Measurements from ENCODE around the gene ATP8A2.

Gene ATP8A2

DNA sequence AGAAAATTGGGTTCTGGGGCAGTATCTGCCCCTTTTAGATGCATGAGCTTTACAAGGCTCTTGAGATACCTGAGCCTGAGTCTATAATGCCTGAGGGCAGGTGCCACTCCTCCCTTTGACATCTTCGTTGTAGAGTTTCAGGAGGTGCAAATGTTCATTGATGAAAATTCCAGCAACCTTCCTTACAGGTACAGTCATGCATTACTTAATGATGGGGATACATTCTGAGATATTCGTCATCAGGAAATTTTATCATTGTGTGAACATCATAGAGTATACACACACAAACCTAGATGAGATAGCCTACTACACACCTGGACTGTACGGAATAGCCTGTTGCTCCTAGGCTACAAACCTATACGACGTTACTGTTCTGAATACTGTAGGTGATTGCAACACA is 370.0 kb downstream of the ATP8A2 start:
- Histone ChIP-seq H3K4me1 (ENCODE audit: control insufficient read depth, insufficient read depth, low read length) (no peaks in the 10 kb centered on the region), H3K9me3 (ENCODE audit: control insufficient read depth, insufficient read depth, low read length) (no peaks in the 10 kb centered on the region), H3K36me3 (ENCODE audit: control insufficient read depth, insufficient read depth, low read length) (no peaks in the 10 kb centered on the region), H3K4me3 (ENCODE audit: low read depth, low read length) (no peak overlapping the region), H3K9ac (ENCODE audit: low read depth, low read length) (no peak overlapping the region), H3K27me3 (ENCODE audit: control insufficient read depth, insufficient read depth, low read length) (no peaks in the 10 kb centered on the region)

DNA sequence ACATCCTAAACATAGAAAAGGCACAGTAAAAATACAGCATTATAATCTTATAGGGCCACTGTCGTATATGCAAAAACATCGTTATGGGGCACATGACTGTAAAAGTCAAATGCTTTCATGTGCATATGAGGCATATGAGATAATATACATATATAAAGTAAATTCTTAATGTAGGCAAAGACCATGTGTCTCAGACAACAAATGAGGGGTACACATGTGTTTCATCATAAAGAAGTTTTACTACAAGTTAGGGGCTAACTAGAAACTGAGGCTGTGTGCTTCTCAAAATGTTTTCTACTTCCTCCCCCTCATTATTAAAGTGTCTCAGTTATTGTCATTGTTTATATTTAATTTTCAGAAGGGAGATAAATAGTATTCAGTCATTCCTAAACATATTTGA is 370.4 kb downstream of the ATP8A2 start:
- no peaks in the 10 kb centered on the region for H3K4me1 ChIP-seq (ENCODE audit: control insufficient read depth, insufficient read depth, low read length)
- H3K4me3 ChIP-seq (ENCODE audit: low read depth, low read length) = no peak overlapping the region
- no peak overlapping the region for H3K9ac ChIP-seq (ENCODE audit: low read depth, low read length)
- H3K27me3 ChIP-seq (ENCODE audit: control insufficient read depth, insufficient read depth, low read length) = no peaks in the 10 kb centered on the region
- no peaks in the 10 kb centered on the region for H3K36me3 ChIP-seq (ENCODE audit: control insufficient read depth, insufficient read depth, low read length)
- H3K9me3 ChIP-seq (ENCODE audit: control insufficient read depth, insufficient read depth, low read length) = no peaks in the 10 kb centered on the region

DNA sequence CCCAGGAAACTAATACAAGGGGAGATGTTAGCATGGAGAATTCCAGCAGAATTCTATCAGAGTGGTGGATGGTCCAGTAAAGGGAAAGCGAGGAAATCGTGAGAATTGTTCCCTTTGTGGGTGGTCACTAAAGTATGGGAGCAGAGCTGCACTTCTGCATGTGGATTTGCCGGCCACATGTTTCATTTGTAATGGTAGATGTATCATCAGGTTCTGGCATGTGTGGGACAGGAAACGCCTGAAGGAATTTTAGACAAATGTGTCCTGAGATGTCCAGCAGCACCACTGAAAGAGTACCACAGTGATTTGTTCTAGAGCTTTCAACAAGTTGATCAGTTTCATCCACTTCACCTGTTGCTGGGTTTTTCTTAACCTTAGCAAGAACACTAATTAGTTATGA is 371.6 kb downstream of the ATP8A2 start:
- Histone ChIP-seq H3K27me3 (ENCODE audit: control insufficient read depth, insufficient read depth, low read length) (no peaks in the 10 kb centered on the region), H3K4me3 (ENCODE audit: low read depth, low read length) (no peak overlapping the region), H3K36me3 (ENCODE audit: control insufficient read depth, insufficient read depth, low read length) (no peaks in the 10 kb centered on the region), H3K4me1 (ENCODE audit: control insufficient read depth, insufficient read depth, low read length) (no peaks in the 10 kb centered on the region), H3K9me3 (ENCODE audit: control insufficient read depth, insufficient read depth, low read length) (no peaks in the 10 kb centered on the region), H3K9ac (ENCODE audit: low read depth, low read length) (no peak overlapping the region)

DNA sequence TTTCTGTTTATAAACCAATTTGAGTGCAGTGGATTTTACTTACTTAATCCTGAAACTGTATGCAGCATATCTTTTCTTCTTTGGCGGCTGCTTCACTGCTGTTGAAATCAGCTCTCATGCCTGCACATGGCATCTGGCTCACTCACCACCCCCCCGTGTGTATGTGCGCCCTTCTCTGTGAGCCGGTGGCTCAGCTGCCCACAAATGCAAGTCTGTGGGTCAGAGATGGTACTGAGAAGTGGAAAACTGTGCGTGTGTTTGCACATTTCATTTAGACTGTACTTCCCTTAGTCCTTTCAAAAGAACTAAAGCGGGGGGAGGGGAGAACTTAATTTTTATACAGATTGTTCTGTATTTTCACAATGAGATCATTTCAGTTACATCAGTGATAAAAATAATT is 372.4 kb downstream of the ATP8A2 start:
- Histone ChIP-seq H3K9me3 (ENCODE audit: control insufficient read depth, insufficient read depth, low read length) (no peaks in the 10 kb centered on the region), H3K27me3 (ENCODE audit: control insufficient read depth, insufficient read depth, low read length) (no peaks in the 10 kb centered on the region), H3K9ac (ENCODE audit: low read depth, low read length) (no peak overlapping the region), H3K36me3 (ENCODE audit: control insufficient read depth, insufficient read depth, low read length) (no peaks in the 10 kb centered on the region), H3K4me3 (ENCODE audit: low read depth, low read length) (no peak overlapping the region), H3K4me1 (ENCODE audit: control insufficient read depth, insufficient read depth, low read length) (no peaks in the 10 kb centered on the region)

DNA sequence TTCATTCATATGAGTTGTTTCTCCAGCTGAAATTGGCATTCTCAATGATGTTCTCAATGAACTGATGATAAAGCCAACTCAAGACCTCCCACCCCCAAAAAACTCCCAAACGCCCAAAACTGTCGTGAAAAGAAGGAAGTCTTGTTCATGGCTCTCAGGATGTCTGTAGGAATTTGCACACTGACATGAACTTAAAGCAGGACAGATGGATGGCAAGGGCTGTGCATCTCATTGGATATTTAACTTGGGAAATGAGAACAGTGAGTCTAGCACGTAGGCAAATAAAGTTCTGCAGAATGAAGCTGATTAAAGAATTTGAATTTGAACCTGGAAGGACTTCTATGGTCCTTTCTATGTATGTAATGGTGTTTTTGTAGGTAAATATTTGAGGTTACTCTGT is 374.4 kb downstream of the ATP8A2 start:
- no peaks in the 10 kb centered on the region for H3K27me3 ChIP-seq (ENCODE audit: control insufficient read depth, insufficient read depth, low read length)

DNA sequence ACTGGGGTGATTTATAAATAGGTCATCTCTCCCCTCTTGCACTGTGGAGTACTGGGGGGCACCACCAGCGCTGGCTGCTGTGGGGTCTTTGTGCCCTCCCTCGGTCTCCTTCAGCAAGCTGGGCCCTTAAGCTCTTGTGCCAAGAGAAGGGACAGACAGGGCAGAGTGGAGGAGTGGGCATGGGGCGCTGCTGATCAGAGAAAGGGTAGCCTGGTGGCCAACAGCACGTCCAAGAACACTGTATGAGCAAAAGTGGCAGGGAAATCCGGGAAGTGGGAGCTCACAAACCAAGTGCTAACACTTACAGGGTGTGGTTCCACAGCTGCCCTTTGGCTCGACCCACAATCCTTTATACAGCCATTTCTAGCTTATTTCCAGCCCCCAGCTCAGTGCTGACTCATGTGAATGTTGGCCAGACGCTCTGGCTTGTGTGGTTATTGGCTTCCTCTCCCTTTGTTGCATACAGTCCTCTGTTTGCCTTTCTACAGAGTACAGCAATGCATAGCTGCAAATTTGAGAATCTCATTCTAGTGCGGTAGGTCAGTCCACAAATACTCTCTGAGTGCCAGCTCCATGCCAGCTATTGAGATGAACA is 381.3 kb downstream of the ATP8A2 start:
- no peak overlapping the region for H3K4me3 ChIP-seq (ENCODE audit: low read depth, low read length)
- H3K9me3 ChIP-seq (ENCODE audit: control insufficient read depth, insufficient read depth, low read length) = no peaks in the 10 kb centered on the region
- no peak overlapping the region for H3K9ac ChIP-seq (ENCODE audit: low read depth, low read length)
- H3K27me3 ChIP-seq (ENCODE audit: control insufficient read depth, insufficient read depth, low read length) = no peaks in the 10 kb centered on the region
- no peaks in the 10 kb centered on the region for H3K4me1 ChIP-seq (ENCODE audit: control insufficient read depth, insufficient read depth, low read length)
- H3K36me3 ChIP-seq (ENCODE audit: control insufficient read depth, insufficient read depth, low read length) = no peaks in the 10 kb centered on the region

More for the DNA sequence above, 374.4 kb downstream of the ATP8A2 start:
- Histone ChIP-seq H3K36me3 (ENCODE audit: control insufficient read depth, insufficient read depth, low read length) (no peaks in the 10 kb centered on the region), H3K9ac (ENCODE audit: low read depth, low read length) (no peak overlapping the region), H3K4me1 (ENCODE audit: control insufficient read depth, insufficient read depth, low read length) (no peaks in the 10 kb centered on the region), H3K9me3 (ENCODE audit: control insufficient read depth, insufficient read depth, low read length) (no peaks in the 10 kb centered on the region), H3K4me3 (ENCODE audit: low read depth, low read length) (no peak overlapping the region)

DNA sequence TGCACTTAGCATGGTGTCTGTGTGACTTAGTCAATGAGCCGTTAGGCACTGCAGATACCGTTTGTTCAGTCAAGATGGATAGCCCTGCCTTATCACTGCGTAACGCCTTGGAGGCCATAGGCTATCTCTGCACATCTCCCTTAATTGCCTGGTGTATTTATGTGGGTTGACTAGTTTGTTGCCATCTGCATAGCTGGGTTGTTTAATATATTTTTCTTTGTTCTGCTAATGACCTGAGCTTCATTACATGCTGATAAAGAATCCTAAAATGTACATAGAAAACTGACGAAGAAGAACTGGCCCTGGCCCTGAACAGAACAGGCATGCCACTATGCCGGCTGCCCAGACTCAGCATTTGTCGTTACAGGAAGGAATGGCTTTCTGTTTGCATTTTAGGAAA is 382.2 kb downstream of the ATP8A2 start:
- Histone ChIP-seq H3K9ac (ENCODE audit: low read depth, low read length) (no peak overlapping the region), H3K4me3 (ENCODE audit: low read depth, low read length) (no peak overlapping the region), H3K27me3 (ENCODE audit: control insufficient read depth, insufficient read depth, low read length) (no peaks in the 10 kb centered on the region), H3K9me3 (ENCODE audit: control insufficient read depth, insufficient read depth, low read length) (no peaks in the 10 kb centered on the region), H3K36me3 (ENCODE audit: control insufficient read depth, insufficient read depth, low read length) (no peaks in the 10 kb centered on the region), H3K4me1 (ENCODE audit: control insufficient read depth, insufficient read depth, low read length) (no peaks in the 10 kb centered on the region)

DNA sequence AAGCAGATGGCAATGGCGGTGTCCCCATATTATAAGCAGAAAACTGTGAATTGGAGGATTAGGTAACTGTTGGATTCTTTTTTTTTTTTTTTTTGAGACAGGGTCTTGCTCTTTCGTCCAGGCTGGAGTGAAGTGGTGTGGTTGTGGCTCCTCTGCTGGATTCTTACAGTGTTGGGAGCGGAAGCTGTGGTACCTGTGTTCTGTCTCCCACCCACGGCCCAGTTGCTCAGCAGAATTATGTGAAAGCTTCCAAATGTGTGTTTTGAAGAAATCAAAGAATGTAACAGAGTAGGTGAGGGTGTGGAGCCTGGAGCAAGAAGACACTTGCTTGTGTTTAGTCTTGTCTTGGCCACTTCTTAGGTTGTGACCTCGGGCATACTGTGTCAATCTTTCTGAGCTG is 384.5 kb downstream of the ATP8A2 start:
- Histone ChIP-seq H3K9me3 (ENCODE audit: control insufficient read depth, insufficient read depth, low read length) (no peaks in the 10 kb centered on the region), H3K4me1 (ENCODE audit: control insufficient read depth, insufficient read depth, low read length) (no peaks in the 10 kb centered on the region), H3K36me3 (ENCODE audit: control insufficient read depth, insufficient read depth, low read length) (no peaks in the 10 kb centered on the region), H3K4me3 (ENCODE audit: low read depth, low read length) (no peak overlapping the region), H3K27me3 (ENCODE audit: control insufficient read depth, insufficient read depth, low read length) (no peaks in the 10 kb centered on the region), H3K9ac (ENCODE audit: low read depth, low read length) (peak overlapping the region; percentile 39)

DNA sequence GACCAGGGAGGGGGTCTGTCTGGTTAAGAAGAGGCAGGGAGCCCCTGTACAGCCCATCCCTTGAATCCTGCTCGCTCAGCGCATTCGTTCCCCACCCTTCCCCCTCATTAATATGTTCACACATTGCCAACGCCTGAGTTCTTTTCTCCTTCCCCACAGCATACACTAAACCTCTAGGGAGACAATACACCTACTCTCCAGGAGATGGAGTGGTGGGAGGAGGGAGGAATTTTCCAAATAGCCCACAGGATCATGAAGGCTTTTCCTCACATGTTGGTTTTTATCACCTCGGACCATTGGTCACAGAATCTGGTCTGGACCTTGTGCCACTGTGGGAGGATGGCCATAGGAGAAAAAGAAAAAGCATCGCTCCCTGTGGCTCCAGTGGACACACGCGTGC is 385.1 kb downstream of the ATP8A2 start:
- no peak overlapping the region for H3K4me3 ChIP-seq (ENCODE audit: low read depth, low read length)
- H3K27me3 ChIP-seq (ENCODE audit: control insufficient read depth, insufficient read depth, low read length) = no peaks in the 10 kb centered on the region
- no peak overlapping the region for H3K9ac ChIP-seq (ENCODE audit: low read depth, low read length)
- H3K36me3 ChIP-seq (ENCODE audit: control insufficient read depth, insufficient read depth, low read length) = no peaks in the 10 kb centered on the region
- H3K4me1 ChIP-seq (ENCODE audit: control insufficient read depth, insufficient read depth, low read length) = no peaks in the 10 kb centered on the region
- H3K9me3 ChIP-seq (ENCODE audit: control insufficient read depth, insufficient read depth, low read length) = no peaks in the 10 kb centered on the region

DNA sequence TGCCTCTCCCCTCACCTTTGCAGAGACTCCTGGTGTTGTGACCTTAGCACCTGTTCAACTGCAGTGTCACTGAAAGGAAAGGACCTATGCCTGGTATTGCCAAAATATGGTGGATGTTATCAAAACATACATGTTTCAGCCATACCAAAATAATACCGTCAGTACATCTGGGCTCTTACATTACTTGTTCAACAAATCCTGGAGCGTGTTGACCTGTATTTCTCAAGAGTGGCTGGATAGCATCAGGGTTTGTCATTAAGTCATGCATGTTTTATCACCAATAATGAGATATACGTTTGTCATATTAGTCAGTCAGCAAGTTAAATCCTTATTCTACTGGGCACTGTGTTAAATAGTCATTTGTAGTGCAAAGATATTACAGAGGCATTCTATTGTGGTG is 389.3 kb downstream of the ATP8A2 start:
- Histone ChIP-seq H3K4me3 (ENCODE audit: low read depth, low read length) (no peak overlapping the region), H3K9ac (ENCODE audit: low read depth, low read length) (no peak overlapping the region), H3K36me3 (ENCODE audit: control insufficient read depth, insufficient read depth, low read length) (no peaks in the 10 kb centered on the region), H3K4me1 (ENCODE audit: control insufficient read depth, insufficient read depth, low read length) (peaks cover 12% of the 10 kb centered on the region), H3K9me3 (ENCODE audit: control insufficient read depth, insufficient read depth, low read length) (no peaks in the 10 kb centered on the region), H3K27me3 (ENCODE audit: control insufficient read depth, insufficient read depth, low read length) (no peaks in the 10 kb centered on the region)

DNA sequence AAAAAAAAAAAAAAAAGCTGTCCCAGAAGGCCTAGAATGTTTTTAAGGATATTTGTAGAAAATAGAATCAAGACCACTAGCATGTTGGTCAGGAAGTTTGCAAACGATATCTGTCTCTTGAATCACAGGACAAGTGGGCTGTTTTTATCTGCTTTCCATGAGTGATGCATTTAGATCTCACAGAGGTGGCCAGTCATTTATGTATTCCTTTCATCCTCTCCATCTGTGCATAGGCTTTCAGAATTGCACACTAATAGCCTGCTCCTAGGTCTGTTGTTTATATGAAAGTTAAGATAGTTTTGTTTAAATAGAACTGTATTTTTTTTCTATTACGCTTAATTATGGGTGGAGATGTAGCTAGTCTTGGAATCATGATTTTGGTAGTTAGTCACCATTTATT is 390.5 kb downstream of the ATP8A2 start:
- H3K4me3 ChIP-seq (ENCODE audit: low read depth, low read length) = no peak overlapping the region
- no peaks in the 10 kb centered on the region for H3K27me3 ChIP-seq (ENCODE audit: control insufficient read depth, insufficient read depth, low read length)
- H3K4me1 ChIP-seq (ENCODE audit: control insufficient read depth, insufficient read depth, low read length) = peaks cover 12% of the 10 kb centered on the region
- no peaks in the 10 kb centered on the region for H3K36me3 ChIP-seq (ENCODE audit: control insufficient read depth, insufficient read depth, low read length)
- no peak overlapping the region for H3K9ac ChIP-seq (ENCODE audit: low read depth, low read length)
- no peaks in the 10 kb centered on the region for H3K9me3 ChIP-seq (ENCODE audit: control insufficient read depth, insufficient read depth, low read length)

DNA sequence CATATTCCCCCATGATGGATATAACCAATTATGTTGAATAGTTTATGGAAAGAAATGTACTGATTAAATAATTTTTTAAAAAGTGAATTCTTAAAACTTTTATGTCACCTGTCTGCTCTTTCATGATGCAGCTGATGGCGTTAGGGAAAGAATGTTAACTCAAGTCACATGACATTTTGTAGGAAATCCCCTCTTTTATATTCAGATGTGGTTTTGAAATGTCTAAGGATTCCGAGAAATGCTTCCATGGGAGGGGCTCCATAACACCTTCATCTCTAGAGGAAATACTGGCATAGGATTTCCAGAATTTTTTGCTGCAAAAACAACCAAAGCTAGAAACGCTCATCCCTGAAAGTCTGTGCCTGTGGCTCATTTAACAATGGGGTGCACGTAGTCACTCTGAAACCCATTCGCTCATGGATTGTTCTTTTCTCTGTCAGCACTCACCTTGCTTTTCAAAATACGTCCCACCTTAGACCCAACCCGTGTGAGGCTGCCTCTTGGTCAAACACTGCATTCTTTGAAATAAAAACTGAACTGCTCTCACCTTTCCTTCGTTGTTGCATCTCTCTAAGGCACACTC is 391.1 kb downstream of the ATP8A2 start:
- no peaks in the 10 kb centered on the region for H3K9me3 ChIP-seq (ENCODE audit: control insufficient read depth, insufficient read depth, low read length)
- no peaks in the 10 kb centered on the region for H3K36me3 ChIP-seq (ENCODE audit: control insufficient read depth, insufficient read depth, low read length)
- no peaks in the 10 kb centered on the region for H3K27me3 ChIP-seq (ENCODE audit: control insufficient read depth, insufficient read depth, low read length)
- H3K4me1 ChIP-seq (ENCODE audit: control insufficient read depth, insufficient read depth, low read length) = peaks cover 12% of the 10 kb centered on the region
- no peak overlapping the region for H3K4me3 ChIP-seq (ENCODE audit: low read depth, low read length)
- no peak overlapping the region for H3K9ac ChIP-seq (ENCODE audit: low read depth, low read length)

Measured in iPS-15b (cell line).